ENCODE measurements around the gene TMEM14B. TPM values are rescaled to one million over a fixed set of nuclear protein-coding genes. Genes with fewer than 3 reads are reported as not detected.
"Not testable (repeated sequence)": the region's sequence is repeated elsewhere in the genome, so short reads cannot be mapped to it uniquely, and the experiment has no call there.

The TMEM14B gene
- total and polyA plus RNA-seq, 4 donors = 54.2 to 101 (median 91.1) TPM

GRCh38 chr6:10722820-10723566, 24.6 kb upstream of the TMEM14B start, which contains the start of gene TMEM14C:
TSS of gene TMEM14C (plus strand) at chr6:10723070. CDS start at chr6:10724614, 1,544 bp downstream.
- peak within 1 kb of the TSS; percentile 93 for H3K27ac ChIP-seq (ENCODE audit: low read depth, low read length)
- peak within 1 kb of the TSS; percentile 73 for H3K4me3 ChIP-seq (ENCODE audit: low read depth, low read length)
- peak; percentile 88 to 99 (median 90) for DNase-seq (ENCODE audit: low read depth in 4 of 6, low spot score in 6 of 6)
- no peaks in the 10 kb centered on the region for H3K9me3 ChIP-seq (ENCODE audit: control insufficient read depth, insufficient read depth, low read length)
- WGBS (ENCODE audit: insufficient coverage) = 0% methylated on average over 39 of the region's 55 CpGs
- H3K27me3 ChIP-seq (ENCODE audit: control insufficient read depth, insufficient read depth, low read length) = no peaks in the 10 kb centered on the region
- peaks cover 10% of the 10 kb centered on the region for H3K36me3 ChIP-seq (ENCODE audit: control insufficient read depth, insufficient read depth, low read length)
- H3K4me1 ChIP-seq (ENCODE audit: control insufficient read depth, insufficient read depth, low read length) = peaks cover 26% of the 10 kb centered on the region

- no CpG with 5 or more reads among the region's 7 CpGs for WGBS (ENCODE audit: insufficient coverage)
- Histone ChIP-seq H3K27me3 (ENCODE audit: control insufficient read depth, insufficient read depth, low read length) (no peaks in the 10 kb centered on the region), H3K9me3 (ENCODE audit: control insufficient read depth, insufficient read depth, low read length) (no peaks in the 10 kb centered on the region), H3K4me3 (ENCODE audit: low read depth, low read length) (peak overlapping the region; percentile 73), H3K27ac (ENCODE audit: low read depth, low read length) (peak overlapping the region; percentile 93), H3K4me1 (ENCODE audit: control insufficient read depth, insufficient read depth, low read length) (peaks cover 26% of the 10 kb centered on the region), H3K36me3 (ENCODE audit: control insufficient read depth, insufficient read depth, low read length) (peaks cover 10% of the 10 kb centered on the region)
- no peak for DNase-seq (ENCODE audit: low read depth in 4 of 6, low spot score in 6 of 6)
Observed at GRCh38 chr6:10723567-10723881, 24.1 kb upstream of the TMEM14B start.

- Histone ChIP-seq H3K9me3 (ENCODE audit: control insufficient read depth, insufficient read depth, low read length) (no peaks in the 10 kb centered on the region), H3K4me1 (ENCODE audit: control insufficient read depth, insufficient read depth, low read length) (peaks cover 22% of the 10 kb centered on the region), H3K27me3 (ENCODE audit: control insufficient read depth, insufficient read depth, low read length) (no peaks in the 10 kb centered on the region), H3K4me3 (ENCODE audit: low read depth, low read length) (no peak overlapping the region), H3K27ac (ENCODE audit: low read depth, low read length) (no peak overlapping the region), H3K36me3 (ENCODE audit: control insufficient read depth, insufficient read depth, low read length) (peaks cover 20% of the 10 kb centered on the region)
- no peak for DNase-seq (ENCODE audit: low read depth in 4 of 6, low spot score in 6 of 6)
- WGBS (ENCODE audit: insufficient coverage) = 84% methylated on average over 5 of the region's 6 CpGs
Observed at GRCh38 chr6:10725044-10725443, 22.6 kb upstream of the TMEM14B start.

GRCh38 chr6:10725716-10726115, 21.9 kb upstream of the TMEM14B start:
- no peaks in the 10 kb centered on the region for H3K9me3 ChIP-seq (ENCODE audit: control insufficient read depth, insufficient read depth, low read length)
- H3K27ac ChIP-seq (ENCODE audit: low read depth, low read length) = no peak overlapping the region
- 63% methylated on average over 7 of the region's 9 CpGs for WGBS (ENCODE audit: insufficient coverage)
- DNase-seq (ENCODE audit: low read depth in 4 of 6, low spot score in 6 of 6) = peak in 1 of 6 donors; percentile 42
- peaks cover 18% of the 10 kb centered on the region for H3K4me1 ChIP-seq (ENCODE audit: control insufficient read depth, insufficient read depth, low read length)
- H3K27me3 ChIP-seq (ENCODE audit: control insufficient read depth, insufficient read depth, low read length) = no peaks in the 10 kb centered on the region
- H3K4me3 ChIP-seq (ENCODE audit: low read depth, low read length) = no peak overlapping the region
- H3K36me3 ChIP-seq (ENCODE audit: control insufficient read depth, insufficient read depth, low read length) = peaks cover 20% of the 10 kb centered on the region

- no peak overlapping the region for H3K4me3 ChIP-seq (ENCODE audit: low read depth, low read length)
- no peak for DNase-seq (ENCODE audit: low read depth in 4 of 6, low spot score in 6 of 6)
- 100% methylated on average over 1 of the region's 3 CpGs for WGBS (ENCODE audit: insufficient coverage)
- no peaks in the 10 kb centered on the region for H3K9me3 ChIP-seq (ENCODE audit: control insufficient read depth, insufficient read depth, low read length)
- H3K27ac ChIP-seq (ENCODE audit: low read depth, low read length) = no peak overlapping the region
- peaks cover 26% of the 10 kb centered on the region for H3K36me3 ChIP-seq (ENCODE audit: control insufficient read depth, insufficient read depth, low read length)
- H3K27me3 ChIP-seq (ENCODE audit: control insufficient read depth, insufficient read depth, low read length) = no peaks in the 10 kb centered on the region
- peaks cover 1% of the 10 kb centered on the region for H3K4me1 ChIP-seq (ENCODE audit: control insufficient read depth, insufficient read depth, low read length)
Observed at GRCh38 chr6:10730254-10730653, 17.4 kb upstream of the TMEM14B start.

GRCh38 chr6:10733151-10733715, 14.4 kb upstream of the TMEM14B start:
- peaks cover 17% of the 10 kb centered on the region for H3K36me3 ChIP-seq (ENCODE audit: control insufficient read depth, insufficient read depth, low read length)
- WGBS (ENCODE audit: insufficient coverage) = 60% methylated on average over 17 of the region's 17 CpGs
- DNase-seq (ENCODE audit: low read depth in 4 of 6, low spot score in 6 of 6) = peak in 1 of 6 donors; percentile 54
- H3K27me3 ChIP-seq (ENCODE audit: control insufficient read depth, insufficient read depth, low read length) = no peaks in the 10 kb centered on the region
- H3K4me1 ChIP-seq (ENCODE audit: control insufficient read depth, insufficient read depth, low read length) = no peaks in the 10 kb centered on the region
- no peak overlapping the region for H3K4me3 ChIP-seq (ENCODE audit: low read depth, low read length)
- no peaks in the 10 kb centered on the region for H3K9me3 ChIP-seq (ENCODE audit: control insufficient read depth, insufficient read depth, low read length)
- H3K27ac ChIP-seq (ENCODE audit: low read depth, low read length) = no peak overlapping the region

GRCh38 chr6:10733863-10734262, 13.7 kb upstream of the TMEM14B start:
- peaks cover 17% of the 10 kb centered on the region for H3K36me3 ChIP-seq (ENCODE audit: control insufficient read depth, insufficient read depth, low read length)

GRCh38 chr6:10736731-10737130, 10.9 kb upstream of the TMEM14B start:
- WGBS (ENCODE audit: insufficient coverage) = no CpG with 5 or more reads among the region's 2 CpGs
- Histone ChIP-seq H3K4me3 (ENCODE audit: low read depth, low read length) (no peak overlapping the region), H3K27me3 (ENCODE audit: control insufficient read depth, insufficient read depth, low read length) (no peaks in the 10 kb centered on the region), H3K9me3 (ENCODE audit: control insufficient read depth, insufficient read depth, low read length) (no peaks in the 10 kb centered on the region), H3K27ac (ENCODE audit: low read depth, low read length) (no peak overlapping the region), H3K36me3 (ENCODE audit: control insufficient read depth, insufficient read depth, low read length) (peaks cover 4% of the 10 kb centered on the region), H3K4me1 (ENCODE audit: control insufficient read depth, insufficient read depth, low read length) (no peaks in the 10 kb centered on the region)
- DNase-seq (ENCODE audit: low read depth in 4 of 6, low spot score in 6 of 6) = no peak

More at GRCh38 chr6:10733863-10734262, 13.7 kb upstream of the TMEM14B start:
- Histone ChIP-seq H3K4me1 (ENCODE audit: control insufficient read depth, insufficient read depth, low read length) (no peaks in the 10 kb centered on the region), H3K9me3 (ENCODE audit: control insufficient read depth, insufficient read depth, low read length) (no peaks in the 10 kb centered on the region), H3K27me3 (ENCODE audit: control insufficient read depth, insufficient read depth, low read length) (no peaks in the 10 kb centered on the region), H3K27ac (ENCODE audit: low read depth, low read length) (no peak overlapping the region), H3K4me3 (ENCODE audit: low read depth, low read length) (no peak overlapping the region)
- WGBS (ENCODE audit: insufficient coverage) = 100% methylated on average over 2 of the region's 3 CpGs
- DNase-seq (ENCODE audit: low read depth in 4 of 6, low spot score in 6 of 6) = no peak

- Histone ChIP-seq H3K9me3 (ENCODE audit: control insufficient read depth, insufficient read depth, low read length) (no peaks in the 10 kb centered on the region), H3K4me3 (ENCODE audit: low read depth, low read length) (no peak overlapping the region), H3K4me1 (ENCODE audit: control insufficient read depth, insufficient read depth, low read length) (no peaks in the 10 kb centered on the region), H3K27ac (ENCODE audit: low read depth, low read length) (no peak overlapping the region), H3K36me3 (ENCODE audit: control insufficient read depth, insufficient read depth, low read length) (peaks cover 2% of the 10 kb centered on the region), H3K27me3 (ENCODE audit: control insufficient read depth, insufficient read depth, low read length) (no peaks in the 10 kb centered on the region)
- DNase-seq (ENCODE audit: low read depth in 4 of 6, low spot score in 6 of 6) = no peak
Observed at GRCh38 chr6:10740061-10740460, 7.5 kb upstream of the TMEM14B start.

GRCh38 chr6:10741643-10742042, 6.0 kb upstream of the TMEM14B start:
- 62% methylated on average over 3 of the region's 4 CpGs for WGBS (ENCODE audit: insufficient coverage)
- H3K27me3 ChIP-seq (ENCODE audit: control insufficient read depth, insufficient read depth, low read length); DNase-seq (ENCODE audit: low read depth in 4 of 6, low spot score in 6 of 6); H3K4me1 ChIP-seq (ENCODE audit: control insufficient read depth, insufficient read depth, low read length); H3K9me3 ChIP-seq (ENCODE audit: control insufficient read depth, insufficient read depth, low read length); H3K36me3 ChIP-seq (ENCODE audit: control insufficient read depth, insufficient read depth, low read length); H3K27ac ChIP-seq (ENCODE audit: low read depth, low read length); H3K4me3 ChIP-seq (ENCODE audit: low read depth, low read length): not testable (repeated sequence)

Data from spinal cord (tissue), 10 donors.